ENCODE results near the gene ZNF516. TPM values are rescaled to one million over a fixed set of nuclear protein-coding genes. Genes with fewer than 3 reads are reported as not detected.

ZNF516 gene
- polyA plus RNA-seq, 2 of the 4 experiments (the other 2 are of a cell fraction) = 3.9 to 4.9 TPM

- TF ChIP-seq HMGXB4 (CRISPR knock-in tag; IDR thresholded peaks at IDR 0.05; ENCODE audit: borderline replicate concordance) = no peak
- no peak for TF ChIP-seq RCOR1 (IDR thresholded peaks at IDR 0.05; ENCODE audit: low read depth, low read length)
- TF ChIP-seq POLR2A (IDR thresholded peaks at IDR 0.05; ENCODE audit: low read length) = no peak
- TF ChIP-seq, protein P1, sequence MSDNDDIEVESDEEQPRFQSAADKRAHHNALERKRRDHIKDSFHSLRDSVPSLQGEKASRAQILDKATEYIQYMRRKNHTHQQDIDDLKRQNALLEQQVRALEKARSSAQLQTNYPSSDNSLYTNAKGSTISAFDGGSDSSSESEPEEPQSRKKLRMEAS (IDR thresholded peaks at IDR 0.05) = no peak
- no peak for TF ChIP-seq ZFP36 (IDR thresholded peaks at IDR 0.05; ENCODE audit: borderline replicate concordance, partially characterized antibody)
- TF ChIP-seq PBX3 (IDR thresholded peaks at IDR 0.05) = no peak
- TF ChIP-seq JUN (IDR thresholded peaks at IDR 0.05) = no peak
These were observed 103.3 kb downstream of the ZNF516 start (continued) for GRCh38 chr18:76391746-76392145.

- no peak overlapping the region for H3K27ac ChIP-seq
- H3K4me1 ChIP-seq = no peaks in the 10 kb centered on the region
- H3K9me3 ChIP-seq = no peaks in the 10 kb centered on the region
- 89% methylated on average over 9 of the region's 9 CpGs for WGBS (ENCODE audit: missing lambda C conversion rate)
- ChIA-PET POLR2A (no interaction called here), CTCF (interaction anchor here (1.6 to 2.1 kb wide), 2 partner anchors 8 to 319 kb away, joined by 5 to 12 read pairs; no protein-coding TSS in a partner anchor)
- FAIRE-seq (no peak), DNase-seq (ENCODE audit: low read depth in 1 of 2, low spot score in 1 of 2) (no peak), ATAC-seq (no peak)
- H3K4me2 ChIP-seq = no peak overlapping the region
- TF ChIP-seq BCL3 (IDR thresholded peaks at IDR 0.05) (no peak), HEYL (CRISPR knock-in tag; IDR thresholded peaks at IDR 0.05) (no peak), ESRRA (IDR thresholded peaks at IDR 0.05; ENCODE audit: borderline replicate concordance, low read length) (no peak), E2F6 (IDR thresholded peaks at IDR 0.05; ENCODE audit: borderline replicate concordance, low read depth) (no peak), NR3C1 (IDR thresholded peaks at IDR 0.05) (no peak)
- no peak overlapping the region for H3K4me3 ChIP-seq
These were observed 104.0 kb downstream of the ZNF516 start for GRCh38 chr18:76391038-76391437.

- WGBS (ENCODE audit: missing lambda C conversion rate) = 82% methylated on average over 11 of the region's 17 CpGs
- no peak for FAIRE-seq
- CTCF ChIA-PET = interaction anchor here (1.6 to 2.1 kb wide), 2 partner anchors 9 to 319 kb away, joined by 5 to 12 read pairs; no protein-coding TSS in a partner anchor
- Histone ChIP-seq H3K9me3 (no peaks in the 10 kb centered on the region), H3K4me3 (no peak overlapping the region), H3K4me1 (no peaks in the 10 kb centered on the region), H3K27ac (no peak overlapping the region), H3K4me2 (no peak overlapping the region)
- POLR2A ChIA-PET = no interaction called here
- no peak for DNase-seq (ENCODE audit: low read depth in 1 of 2, low spot score in 1 of 2)
- no peak for ATAC-seq
- no peak for TF ChIP-seq PBX3 (IDR thresholded peaks at IDR 0.05)
- TF ChIP-seq ATOH8 (CRISPR knock-in tag; IDR thresholded peaks at IDR 0.05; ENCODE audit: low read depth) = no peak
- no peak for TF ChIP-seq EP300 (IDR thresholded peaks at IDR 0.05)
- TF ChIP-seq FOSB (CRISPR knock-in tag; IDR thresholded peaks at IDR 0.05) = no peak
- TF ChIP-seq SREBF2 (IDR thresholded peaks at IDR 0.05) = no peak
- no peak for TF ChIP-seq RCOR1 (IDR thresholded peaks at IDR 0.05; ENCODE audit: low read depth, low read length)
- no peak for TF ChIP-seq NPAS2 (CRISPR knock-in tag; IDR thresholded peaks at IDR 0.05; ENCODE audit: borderline replicate concordance)
- no peak for TF ChIP-seq MAZ (IDR thresholded peaks at IDR 0.05; ENCODE audit: borderline replicate concordance, low read depth, low read length)
- TF ChIP-seq, protein P2, sequence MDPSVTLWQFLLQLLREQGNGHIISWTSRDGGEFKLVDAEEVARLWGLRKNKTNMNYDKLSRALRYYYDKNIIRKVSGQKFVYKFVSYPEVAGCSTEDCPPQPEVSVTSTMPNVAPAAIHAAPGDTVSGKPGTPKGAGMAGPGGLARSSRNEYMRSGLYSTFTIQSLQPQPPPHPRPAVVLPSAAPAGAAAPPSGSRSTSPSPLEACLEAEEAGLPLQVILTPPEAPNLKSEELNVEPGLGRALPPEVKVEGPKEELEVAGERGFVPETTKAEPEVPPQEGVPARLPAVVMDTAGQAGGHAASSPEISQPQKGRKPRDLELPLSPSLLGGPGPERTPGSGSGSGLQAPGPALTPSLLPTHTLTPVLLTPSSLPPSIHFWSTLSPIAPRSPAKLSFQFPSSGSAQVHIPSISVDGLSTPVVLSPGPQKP (IDR thresholded peaks at IDR 0.05; ENCODE audit: low read depth, low read length) = no peak
- no peak for TF ChIP-seq TP53 (CRISPR knock-in tag; IDR thresholded peaks at IDR 0.05)
These were observed 104.5 kb downstream of the ZNF516 start for GRCh38 chr18:76390452-76391035.

All from A549 (cell line).